Activated gamma-delta T cell treated with Interleukin-2 at 50 U/mL for 16 hours (primary cell): ENCODE data around the gene CD300LB.

Source experiments
- DNase-seq: peaks from one replicate; pipeline ENCODE4 v3.0.0-alpha.2; 2020

Gene CD300LB

GRCh38 chr17:74547736-74548135 lies 16.5 kb upstream of the CD300LB start:
- DNase-seq, result no peak

- no peak for DNase-seq
These were observed 16.0 kb upstream of the CD300LB start for GRCh38 chr17:74547264-74547663.

GRCh38 chr17:74546586-74546985 lies 15.3 kb upstream of the CD300LB start:
- no peak for DNase-seq

DNA sequence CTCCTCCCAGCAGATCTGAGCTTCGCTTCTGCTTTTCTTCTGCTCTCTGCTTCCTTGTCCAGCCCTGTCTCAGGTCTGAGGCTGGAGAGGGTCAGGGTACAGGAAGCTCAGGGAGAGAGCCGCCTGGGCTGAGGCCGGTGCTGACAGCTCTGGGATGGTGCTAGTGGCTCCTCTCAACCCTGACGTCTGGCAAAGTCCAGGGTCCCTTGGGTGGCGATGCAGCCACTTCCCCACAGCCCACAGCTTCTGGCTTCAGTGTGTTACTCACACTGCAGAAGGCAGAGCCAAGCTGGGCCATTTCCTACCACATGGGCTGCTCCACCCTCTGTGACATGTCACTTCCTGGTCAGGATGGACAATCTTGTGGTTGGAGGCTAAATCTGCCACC lies 14.6 kb upstream of the CD300LB start, which contains the start of gene CD300C:
Gene CD300C, minus strand, starts transcription at position 273 of the 388 bp plus-strand sequence. CDS start 333 bp downstream, outside the sequence.
- DNase-seq, result no peak

DNA sequence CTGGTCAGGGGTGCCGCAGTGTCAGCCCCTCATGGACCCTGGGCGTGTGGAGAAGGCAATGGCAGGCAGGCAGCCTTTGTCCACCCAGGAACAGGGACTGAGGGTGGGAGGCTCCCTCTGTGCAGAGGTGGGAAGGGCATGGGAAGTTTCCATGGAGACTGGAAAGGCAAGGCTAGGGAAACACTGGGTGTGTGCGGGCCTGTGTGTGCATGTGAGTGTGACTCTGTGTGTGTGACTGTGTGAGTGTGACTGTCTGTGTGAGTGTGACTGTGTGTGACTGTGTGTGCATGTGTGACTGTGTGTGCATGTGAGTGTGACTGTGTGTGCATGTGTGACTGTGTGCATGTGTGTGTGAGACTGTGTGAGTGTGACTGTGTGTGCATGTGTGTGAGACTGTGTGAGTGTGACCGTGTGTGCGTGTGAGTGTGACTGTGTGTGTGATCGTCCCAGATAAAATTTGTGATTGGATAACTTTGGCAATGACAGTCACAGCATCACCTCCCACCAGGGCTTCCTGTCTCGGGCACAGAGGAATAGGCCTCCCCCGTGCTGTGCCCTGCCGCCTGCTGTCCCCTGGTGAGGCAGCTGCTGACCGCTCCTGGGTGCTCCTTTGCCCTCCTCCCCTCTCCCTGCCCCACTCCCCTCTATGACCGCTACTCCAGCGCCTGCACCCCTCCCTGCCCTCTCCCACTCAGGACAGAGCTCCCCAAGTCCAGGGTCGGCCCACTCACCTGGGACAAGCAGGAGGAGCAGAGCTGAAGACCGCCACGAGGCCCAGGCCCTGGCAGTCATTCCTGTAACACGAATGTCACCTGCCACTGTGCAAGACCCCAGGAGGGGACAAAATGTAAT lies 13.9 kb upstream of the CD300LB start:
- no peak for DNase-seq

- no peak for DNase-seq
These were observed 12.9 kb upstream of the CD300LB start for GRCh38 chr17:74543891-74544760.

GRCh38 chr17:74543406-74543805 lies 12.1 kb upstream of the CD300LB start:
- no peak for DNase-seq

DNA sequence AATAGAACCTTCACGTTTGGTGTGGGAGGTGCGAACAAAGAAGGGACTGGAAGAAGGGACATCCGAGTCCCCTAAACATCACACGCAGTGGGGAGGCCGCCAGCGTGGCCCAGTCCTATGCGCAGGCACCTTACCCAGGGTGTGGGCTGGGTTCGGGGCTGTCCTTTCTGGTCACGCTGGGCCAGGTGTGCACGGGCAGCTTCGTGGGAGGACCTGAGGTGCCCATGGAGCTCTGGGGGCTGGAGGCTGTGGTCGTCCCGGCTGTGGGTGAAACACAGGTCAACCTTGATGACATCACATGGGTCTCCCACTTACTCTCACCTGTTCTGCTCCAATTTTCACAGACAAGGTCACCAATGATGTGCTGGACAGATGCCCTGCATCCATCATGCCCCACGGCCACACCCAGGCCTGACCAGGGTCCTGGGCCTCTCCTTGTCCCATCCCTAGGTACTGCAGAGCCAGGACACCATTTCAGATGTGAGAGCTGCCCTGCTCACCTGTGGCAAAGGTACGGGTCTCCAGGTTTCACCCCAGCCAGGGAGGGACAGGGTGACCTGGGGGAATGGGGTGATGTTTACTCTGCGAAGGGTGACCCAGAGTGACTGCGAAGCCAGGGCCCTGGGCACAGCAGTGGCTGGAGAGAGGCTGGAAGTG lies 11.6 kb upstream of the CD300LB start:
- DNase-seq, result no peak

GRCh38 chr17:74542166-74542565 lies 10.9 kb upstream of the CD300LB start:
- DNase-seq, result no peak

DNA sequence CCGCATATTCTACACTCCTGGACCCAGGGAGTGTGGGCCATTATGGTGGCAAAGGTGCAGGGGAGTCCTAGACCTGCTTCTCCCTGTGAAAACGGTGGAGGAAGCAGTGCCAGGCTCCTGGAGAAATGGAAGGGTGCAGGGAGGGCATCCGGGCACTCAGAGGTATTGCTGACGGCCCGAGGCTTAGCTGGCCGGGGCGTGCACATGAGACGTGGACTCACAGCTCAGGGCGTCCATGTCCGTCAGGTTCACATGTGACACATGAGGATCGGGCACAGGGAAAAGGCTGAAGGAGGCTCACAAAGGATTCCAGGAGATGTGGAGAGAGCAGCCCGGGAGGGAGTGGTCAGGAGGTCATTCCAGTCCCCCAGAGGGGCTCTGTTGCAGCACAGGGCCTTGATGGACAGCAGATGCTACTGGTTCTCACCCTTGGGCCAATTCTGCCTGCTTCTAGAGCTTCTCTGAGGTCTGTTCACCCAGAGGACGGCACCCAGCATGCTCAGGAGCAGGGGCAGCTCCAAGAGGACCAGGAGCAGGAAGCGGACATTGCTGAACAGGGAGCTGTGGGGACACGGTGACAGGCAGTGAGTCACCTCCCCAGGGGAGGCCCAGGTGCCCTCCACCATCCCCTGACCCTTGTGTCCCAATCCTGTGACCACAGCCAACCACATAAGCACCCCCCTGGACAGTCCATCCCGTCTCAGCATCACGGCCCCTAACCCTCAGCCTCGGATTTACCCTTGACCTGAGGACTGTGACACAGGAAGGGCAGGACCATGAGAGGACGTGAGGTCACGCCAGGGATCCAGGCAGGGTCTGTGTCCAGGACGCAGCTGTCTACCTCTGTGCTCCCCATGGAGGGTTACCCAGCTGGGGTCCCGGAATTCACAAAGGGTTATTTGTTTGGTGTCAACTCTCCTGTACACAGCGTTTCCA lies 10.2 kb upstream of the CD300LB start:
- DNase-seq, result no peak

DNA sequence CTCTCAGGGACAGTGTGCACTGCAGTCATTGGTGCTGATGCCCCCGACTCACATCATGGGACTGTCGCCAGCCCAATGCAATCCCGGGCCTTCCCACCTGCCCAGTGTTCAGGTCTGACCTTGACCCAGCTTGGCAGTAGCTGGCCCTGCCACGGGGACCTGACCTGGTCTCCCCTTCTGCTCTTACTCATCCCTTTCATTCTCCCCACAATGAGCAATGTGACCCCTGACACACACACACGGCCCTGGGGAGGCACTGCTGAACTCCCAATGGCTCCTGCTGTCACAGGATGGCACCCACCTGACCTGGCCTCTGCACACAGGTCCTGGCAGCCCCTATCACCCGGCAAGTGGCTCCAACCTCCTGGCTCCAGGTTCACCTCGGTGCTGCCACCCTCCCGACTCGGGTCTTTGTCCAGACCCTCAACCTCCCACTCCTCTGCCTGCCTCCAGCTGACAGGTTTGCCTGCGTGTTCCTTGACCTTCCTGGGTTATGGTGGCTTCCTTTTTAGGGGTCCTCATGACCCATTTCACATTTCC lies 8.1 kb upstream of the CD300LB start:
- no peak for DNase-seq

DNA sequence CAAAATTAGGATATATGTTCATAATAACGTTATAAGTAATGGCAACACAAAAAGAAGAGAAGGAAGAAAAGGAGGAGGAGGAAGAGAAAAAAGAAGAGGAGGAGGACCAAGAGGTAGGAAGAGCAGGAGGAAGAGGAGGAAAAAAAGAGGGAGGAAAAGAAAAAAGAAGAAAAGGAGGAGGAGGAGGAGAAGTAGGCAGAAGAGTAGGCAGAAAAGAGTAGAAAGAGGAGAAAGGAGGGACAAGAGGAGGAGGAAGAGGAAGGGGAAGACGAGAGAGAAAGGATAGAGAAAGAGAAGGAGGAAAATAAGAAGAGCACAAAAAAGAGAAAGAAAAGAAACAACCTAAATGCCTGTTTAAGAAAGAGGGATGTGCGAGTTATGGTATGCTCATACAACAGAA lies 5.6 kb upstream of the CD300LB start:
- no peak for DNase-seq

DNA sequence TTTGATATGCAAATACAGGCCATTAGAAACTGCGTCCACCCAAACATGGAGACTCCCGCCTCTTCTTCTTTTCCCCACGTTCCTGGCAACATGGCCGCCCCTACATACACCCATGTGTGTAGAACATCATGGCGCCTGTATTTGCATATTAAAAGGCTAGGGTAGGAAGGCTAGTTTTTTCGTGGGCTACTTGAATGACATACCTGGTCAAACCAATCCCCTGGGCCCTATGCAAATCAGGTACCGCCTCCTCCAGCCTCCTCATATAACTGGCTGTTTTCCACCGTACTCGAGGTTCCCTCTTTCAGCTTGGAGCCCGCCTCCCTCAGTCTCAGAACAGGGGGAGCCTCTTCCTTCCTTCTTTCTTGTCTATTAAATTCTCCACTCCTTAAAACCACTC lies 840 bp upstream of the CD300LB start:
- DNase-seq, result no peak

- DNase-seq, result no peak
These were observed 484 bp downstream of the CD300LB start for GRCh38 chr17:74530831-74531150.

GRCh38 chr17:74529243-74529642 lies 2.0 kb downstream of the CD300LB start:
- DNase-seq, result no peak

- no peak for DNase-seq
These were observed 2.6 kb downstream of the CD300LB start for GRCh38 chr17:74528491-74529199.

GRCh38 chr17:74527756-74528155 lies 3.5 kb downstream of the CD300LB start:
- no peak for DNase-seq

DNA sequence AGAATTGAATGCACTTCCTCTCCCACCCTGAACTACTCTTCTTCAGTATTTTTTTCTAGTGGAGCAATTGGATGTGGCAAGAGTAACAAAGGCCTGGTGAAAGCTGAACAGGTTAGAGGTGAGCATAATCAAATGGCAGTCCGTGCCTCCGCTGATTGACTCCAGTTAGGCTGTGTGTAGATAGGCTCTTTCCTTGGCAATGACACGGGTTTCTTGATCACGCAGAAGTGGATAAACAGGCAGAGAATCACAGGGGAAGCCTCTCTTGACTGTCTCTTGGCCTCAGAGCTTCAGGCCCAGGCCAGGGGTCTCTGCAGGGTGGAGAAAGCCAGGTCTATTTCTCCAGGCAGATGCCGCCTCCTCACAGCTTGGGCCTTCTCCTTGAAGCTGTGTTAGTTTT lies 4.2 kb downstream of the CD300LB start:
- DNase-seq, result no peak

DNA sequence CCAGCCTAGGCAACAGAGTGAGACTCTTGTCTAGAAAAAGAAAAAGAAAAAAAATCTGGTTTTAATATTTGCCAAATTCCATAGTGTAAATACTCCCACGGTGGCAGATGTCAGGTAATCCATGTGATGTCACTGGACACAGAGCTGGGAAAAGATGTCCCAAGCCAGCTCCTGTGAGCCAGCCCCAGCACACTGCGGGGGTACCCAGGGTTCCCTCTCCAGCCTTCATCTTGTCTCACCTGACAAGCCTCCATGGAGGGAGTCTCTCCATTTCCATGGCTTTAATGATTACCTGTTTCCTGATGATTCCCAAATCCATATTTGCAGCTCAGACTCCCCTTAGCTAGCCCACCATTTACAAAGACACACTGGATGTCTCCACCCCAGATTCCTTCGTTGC lies 4.6 kb downstream of the CD300LB start:
- no peak for DNase-seq

DNA sequence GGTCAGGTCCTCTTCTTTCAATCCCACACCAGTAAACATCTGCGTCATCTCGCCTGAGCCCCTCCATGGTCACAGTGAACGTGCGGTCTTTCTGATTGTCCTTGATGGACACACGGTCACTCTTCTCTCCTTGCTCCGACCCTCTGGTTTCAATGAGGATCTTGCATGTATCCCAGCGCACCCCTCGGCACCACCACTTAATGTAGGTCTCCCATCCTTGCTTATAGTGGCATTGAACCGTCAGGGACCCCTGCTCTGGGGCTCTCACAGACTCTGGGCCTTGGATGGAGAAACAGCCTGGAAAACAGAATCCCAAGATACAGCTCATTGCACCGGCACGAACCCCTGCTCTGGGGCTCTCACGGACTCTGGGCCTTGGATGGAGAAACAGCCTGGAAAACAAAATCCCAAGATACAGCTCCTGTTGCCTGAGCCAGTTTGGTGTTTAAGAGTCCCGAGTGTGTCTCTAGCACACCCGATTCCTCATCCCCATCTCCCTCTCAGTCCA lies 5.4 kb downstream of the CD300LB start:
- DNase-seq, result no peak

DNA sequence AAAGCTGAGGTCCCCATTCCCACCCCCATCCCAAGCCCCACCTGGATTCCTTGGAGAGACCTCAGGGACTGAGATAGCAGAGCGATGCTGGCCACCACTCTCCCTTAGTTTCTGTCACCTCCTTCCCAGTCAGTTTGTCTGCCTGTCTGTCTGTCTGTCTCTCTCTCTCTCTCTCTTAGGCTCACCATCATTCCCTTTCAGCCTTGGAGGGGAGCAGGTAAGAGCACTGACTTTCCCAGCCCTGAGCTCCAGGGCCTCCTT lies 5.9 kb downstream of the CD300LB start:
- no peak for DNase-seq
